Measurements from ENCODE around the gene RBM8A. TPM values are rescaled to one million over a fixed set of nuclear protein-coding genes. Genes with fewer than 3 reads are reported as not detected.

The RBM8A gene
- total RNA-seq (2022), result 370 and 403 TPM in 2 replicates
- percentile 97 among the genes with signal in this experiment for Bru-seq, nascent RNA
- percentile 99 among the genes with signal in this experiment for BruChase-seq, experiment 1, labeled RNA remaining after a 6-hour chase
- percentile 99 among the genes with signal in this experiment for BruChase-seq, experiment 2, labeled RNA remaining after a 2-hour chase
- long read RNA-seq, full-length matches to known transcripts, result 547 of 765 reads
- long read RNA-seq, partial matches to known transcripts, result 172 of 765 reads
- long read RNA-seq, other reads (novel, unspliced or antisense), result 46 of 765 reads

GRCh38 chr1:145927063-145927886, at the start of gene RBM8A:
RBM8A (minus strand) TSS chr1:145927484; CDS start chr1:145927426, 58 bp downstream.
- H3K4me1 Mint-ChIP-seq (ENCODE audit: insufficient read depth, unreplicated experiment), result peaks cover 14% of the 10 kb centered on the region
- no TSS peak for BruUV-seq (replicated peaks)
- no peak within 1 kb of the TSS for H3K27ac Mint-ChIP-seq (ENCODE audit: low read depth, unreplicated experiment)
- intact Hi-C loops (cut with micrococcal nuclease), result loop anchor here (1.0 to 2.0 kb wide), 3 partner anchors 35 to 52 kb away; no protein-coding TSS in a partner anchor
- H3K27me3 Mint-ChIP-seq (ENCODE audit: insufficient read depth, unreplicated experiment), result no peaks in the 10 kb centered on the region
- peaks cover 25% of the 10 kb centered on the region for H3K36me3 Mint-ChIP-seq (ENCODE audit: insufficient read depth, unreplicated experiment)
- H3K9me3 Mint-ChIP-seq (ENCODE audit: unreplicated experiment), result no peaks in the 10 kb centered on the region
- POLR2A ChIA-PET, result interaction anchor here (0.7 to 3.9 kb wide), 52 partner anchors 10 to 1376 kb away, joined by 3 to 136 read pairs (median 4); partner anchors contain the start of genes ANKRD34A, ANKRD35, ITGA10 and LIX1L
- no peak within 1 kb of the TSS for H3K4me3 Mint-ChIP-seq (ENCODE audit: unreplicated experiment)
- CTCF ChIA-PET, result interaction anchor here (0.5 to 3.1 kb wide), 20 partner anchors 9 to 86 kb away, joined by 3 to 19 read pairs (median 4); partner anchors contain the start of genes ANKRD34A, ITGA10, LIX1L and PIAS3
- peak; percentile 100 for DNase-seq (ENCODE audit: unreplicated experiment)
- TF ChIP-seq CTCF (IDR thresholded peaks at IDR 0.05; ENCODE audit: unreplicated experiment), result peak; percentile 76

- Mint-ChIP-seq H3K36me3 (ENCODE audit: insufficient read depth, unreplicated experiment) (peaks cover 6% of the 10 kb centered on the region), H3K9me3 (ENCODE audit: unreplicated experiment) (no peaks in the 10 kb centered on the region), H3K27me3 (ENCODE audit: insufficient read depth, unreplicated experiment) (no peaks in the 10 kb centered on the region), H3K27ac (ENCODE audit: low read depth, unreplicated experiment) (no peak overlapping the region), H3K4me1 (ENCODE audit: insufficient read depth, unreplicated experiment) (no peaks in the 10 kb centered on the region), H3K4me3 (ENCODE audit: unreplicated experiment) (no peak overlapping the region)
- intact Hi-C loops (cut with micrococcal nuclease), result loop anchor here (1.0 to 10.0 kb wide), 4 partner anchors 30 to 122 kb away; partner anchors contain the start of gene PIAS3
- DNase-seq (ENCODE audit: unreplicated experiment), result no peak
- no TSS peak for BruUV-seq (replicated peaks)
- ChIA-PET CTCF (interaction anchor here (0.5 to 24.2 kb wide), 33 partner anchors 11 to 1853 kb away, joined by 3 to 773 read pairs (median 4); partner anchors contain the start of genes ANKRD34A, HJV, LIX1L and NUDT17), POLR2A (interaction anchor here (0.5 to 24.2 kb wide), 10 partner anchors 12 to 143 kb away, joined by 3 to 1309 read pairs (median 18); partner anchors contain the start of genes ANKRD34A, LIX1L, PIAS3 and POLR3GL)
- TF ChIP-seq CTCF (IDR thresholded peaks at IDR 0.05; ENCODE audit: unreplicated experiment), result no peak
Measured at GRCh38 chr1:145977016-145977415, 49.7 kb upstream of the RBM8A start.

GRCh38 chr1:145975216-145975615, 47.9 kb upstream of the RBM8A start:
- DNase-seq (ENCODE audit: unreplicated experiment), result no peak
- ChIA-PET CTCF (interaction anchor here (3.0 to 24.2 kb wide), 2 partner anchors 37 to 57 kb away, joined by 21 to 773 read pairs; partner anchors contain the start of gene HJV), POLR2A (interaction anchor here (0.7 to 24.2 kb wide), 2 partner anchors 26 to 83 kb away, joined by 3 to 1309 read pairs; partner anchors contain the start of gene TXNIP)
- Mint-ChIP-seq H3K9me3 (ENCODE audit: unreplicated experiment) (no peaks in the 10 kb centered on the region), H3K36me3 (ENCODE audit: insufficient read depth, unreplicated experiment) (peaks cover 6% of the 10 kb centered on the region), H3K4me3 (ENCODE audit: unreplicated experiment) (no peak overlapping the region), H3K27ac (ENCODE audit: low read depth, unreplicated experiment) (no peak overlapping the region), H3K27me3 (ENCODE audit: insufficient read depth, unreplicated experiment) (no peaks in the 10 kb centered on the region), H3K4me1 (ENCODE audit: insufficient read depth, unreplicated experiment) (no peaks in the 10 kb centered on the region)
- BruUV-seq (replicated peaks), result no TSS peak
- TF ChIP-seq CTCF (IDR thresholded peaks at IDR 0.05; ENCODE audit: unreplicated experiment), result no peak
- intact Hi-C loops (cut with micrococcal nuclease), result loop anchor here (10.0 kb wide), 1 partner anchor 120 kb away; the partner anchor contains the start of gene PIAS3

All from MCF 10A (cell line).